Upper lobe of right lung (tissue), 1 donor: ENCODE measurements around the gene SMARCD3. TPM values are rescaled to one million over a fixed set of nuclear protein-coding genes. Genes with fewer than 3 reads are reported as not detected.
A peak's percentile ranks its signal among the peaks of the same experiment; 100 is the strongest.

ENCODE experiments used
- ATAC-seq: fragments of 200-7000 bp; cut with Tn5 transposase; one replicate; pipeline ENCODE4 v1.9.1; 2020; ENCODE audit warnings: mild to moderate bottlenecking, moderate library complexity
- DNase-seq: peaks from one replicate; pipeline ENCODE4 v3.0.0-alpha.2; 2020
- H3K27ac ChIP-seq: fragments of 200-600 bp; one replicate; pipeline ENCODE4 v1.8.0; 2022
- H3K27me3 ChIP-seq: fragments of 200-600 bp; one replicate; pipeline ENCODE4 v1.8.0; 2022; ENCODE audit warnings: mild to moderate bottlenecking
- H3K36me3 ChIP-seq: fragments of 200-600 bp; one replicate; pipeline ENCODE4 v1.8.0; 2022
- H3K4me1 ChIP-seq: fragments of 200-600 bp; one replicate; pipeline ENCODE4 v1.8.0; 2022
- H3K4me3 ChIP-seq: fragments of 200-600 bp; one replicate; pipeline ENCODE4 v1.8.0; 2022; ENCODE audit warnings: mild to moderate bottlenecking
- H3K9me3 ChIP-seq: fragments of 200-600 bp; one replicate; pipeline ENCODE4 v1.8.0; 2022
- CTCF ChIP-seq: fragments of 200-600 bp; IDR thresholded peaks from one replicate; pipeline ENCODE4 v1.8.0; 2022; ENCODE audit warnings: antibody characterized with exemption
- intact Hi-C: fragments of 100-400 bp; cut with DNase I; formaldehyde crosslinking; loops from one replicate; pipeline ENCODE4 v1.11.0; 2022
- total RNA-seq: library from RNA; stranded (reverse); fragmentation: NEBNext Ultra II Directional; extraction: Animal tissue kit (Norgen Biotek cat#: 25700); gene quantifications from one replicate; pipeline ENCODE4 v1.2.1, GENCODE V29; 2021
- donor health status: DM: no; HTN: yes; CAD: no; lungs with severe emphysema.

SMARCD3 gene
- total RNA-seq, 1 donor from 2014 or later = 61.5 TPM

- no peak for DNase-seq
- no peak for ATAC-seq
- intact Hi-C loops = no loop called here
- Histone ChIP-seq H3K9me3 (no peaks in the 10 kb centered on the region), H3K27ac (no peak overlapping the region), H3K27me3 (no peaks in the 10 kb centered on the region), H3K4me3 (no peak overlapping the region), H3K36me3 (no peaks in the 10 kb centered on the region), H3K4me1 (peaks cover 29% of the 10 kb centered on the region)
- no peak for TF ChIP-seq CTCF
Observed at GRCh38 chr7:151274936-151275812, 26.7 kb upstream of the SMARCD3 start.

- intact Hi-C loops = no loop called here
- no peaks in the 10 kb centered on the region for H3K36me3 ChIP-seq
Observed at GRCh38 chr7:151274396-151274795, 25.9 kb upstream of the SMARCD3 start.

GRCh38 chr7:151273651-151274390, 25.3 kb upstream of the SMARCD3 start:
- H3K4me3 ChIP-seq = no peak overlapping the region
- DNase-seq (no peak), ATAC-seq (no peak)
- H3K27ac ChIP-seq = no peak overlapping the region
- H3K36me3 ChIP-seq = no peaks in the 10 kb centered on the region
- TF ChIP-seq CTCF = no peak
- intact Hi-C loops = no loop called here
- no peaks in the 10 kb centered on the region for H3K9me3 ChIP-seq
- no peaks in the 10 kb centered on the region for H3K27me3 ChIP-seq
- peaks cover 29% of the 10 kb centered on the region for H3K4me1 ChIP-seq

More at GRCh38 chr7:151274396-151274795, 25.9 kb upstream of the SMARCD3 start:
- DNase-seq = no peak
- ATAC-seq = no peak
- Histone ChIP-seq H3K27me3 (no peaks in the 10 kb centered on the region), H3K9me3 (no peaks in the 10 kb centered on the region), H3K4me1 (peaks cover 29% of the 10 kb centered on the region), H3K4me3 (no peak overlapping the region), H3K27ac (no peak overlapping the region)
- TF ChIP-seq CTCF = no peak

GRCh38 chr7:151272877-151273276, 24.4 kb upstream of the SMARCD3 start:
- Histone ChIP-seq H3K9me3 (no peaks in the 10 kb centered on the region), H3K27me3 (no peaks in the 10 kb centered on the region), H3K27ac (peak overlapping the region; percentile 79), H3K4me3 (no peak overlapping the region), H3K36me3 (no peaks in the 10 kb centered on the region), H3K4me1 (peaks cover 29% of the 10 kb centered on the region)
- intact Hi-C loops = no loop called here
- no peak for TF ChIP-seq CTCF
- DNase-seq (no peak), ATAC-seq (no peak)

- ATAC-seq = no peak
- peak overlapping the region; percentile 79 for H3K27ac ChIP-seq
Observed at GRCh38 chr7:151272405-151272804, 23.9 kb upstream of the SMARCD3 start.

More at GRCh38 chr7:151272405-151272804, 23.9 kb upstream of the SMARCD3 start:
- Histone ChIP-seq H3K4me1 (peaks cover 25% of the 10 kb centered on the region), H3K4me3 (no peak overlapping the region), H3K36me3 (no peaks in the 10 kb centered on the region), H3K27me3 (no peaks in the 10 kb centered on the region), H3K9me3 (no peaks in the 10 kb centered on the region)
- no peak for TF ChIP-seq CTCF
- intact Hi-C loops = no loop called here
- no peak for DNase-seq
